IPS-20b (cell line): ENCODE results near the gene ERBIN.

Source experiments
- H3K27ac ChIP-seq: one replicate; pipeline ENCODE4 v1.5.1; 2013; ENCODE audit warnings: low read length
- H3K27me3 ChIP-seq: 2 replicates; pipeline ENCODE4 v1.6.1; 2013; ENCODE audit warnings: mild to moderate bottlenecking, low read length, inconsistent platforms; ENCODE audit not compliant: insufficient read depth
- H3K36me3 ChIP-seq: 2 replicates; pipeline ENCODE4 v1.6.1; 2013; ENCODE audit warnings: low read depth, mild to moderate bottlenecking, inconsistent platforms, low read length, moderate library complexity; ENCODE audit not compliant: insufficient read depth
- H3K4me1 ChIP-seq: 2 replicates; pipeline ENCODE4 v1.6.1; 2013; ENCODE audit warnings: mild to moderate bottlenecking, control low read depth, inconsistent platforms, low read length, moderate library complexity; ENCODE audit not compliant: insufficient read depth
- H3K4me3 ChIP-seq: 2 replicates; pipeline ENCODE4 v1.5.1; 2013; ENCODE audit warnings: mild to moderate bottlenecking, low read length, inconsistent platforms
- H3K9ac ChIP-seq: 2 replicates; pipeline ENCODE4 v1.6.1; 2013; ENCODE audit warnings: low read depth, mild to moderate bottlenecking, inconsistent platforms, low read length, moderate library complexity
- H3K9me3 ChIP-seq: 2 replicates; pipeline ENCODE4 v1.6.1; 2013; ENCODE audit warnings: mild to moderate bottlenecking, low read depth, low read length, inconsistent platforms; ENCODE audit not compliant: insufficient read depth

Gene ERBIN

GRCh38 chr5:65989158-65989557, 62.8 kb downstream of the ERBIN start:
- Histone ChIP-seq H3K36me3 (no peaks in the 10 kb centered on the region; the same call in 1 of the 2 replicates), H3K9ac (no peak overlapping the region), H3K9me3 (no peaks in the 10 kb centered on the region), H3K4me1 (peaks cover 10% of the 10 kb centered on the region; the same call in 1 of the 2 replicates), H3K27me3 (no peaks in the 10 kb centered on the region), H3K4me3 (no peak overlapping the region), H3K27ac (no peak overlapping the region)

GRCh38 chr5:65992630-65993029, 66.3 kb downstream of the ERBIN start:
- Histone ChIP-seq H3K27me3 (no peaks in the 10 kb centered on the region), H3K4me3 (peak overlapping the region; percentile 8; the same call in 1 of the 2 replicates), H3K36me3 (peaks cover 9% of the 10 kb centered on the region), H3K27ac (no peak overlapping the region), H3K4me1 (peaks cover 5% of the 10 kb centered on the region; the same call in 1 of the 2 replicates), H3K9me3 (no peaks in the 10 kb centered on the region), H3K9ac (no peak overlapping the region)

- Histone ChIP-seq H3K4me1 (peaks cover 8% of the 10 kb centered on the region; the same call in 1 of the 2 replicates), H3K9me3 (no peaks in the 10 kb centered on the region), H3K27me3 (no peaks in the 10 kb centered on the region), H3K4me3 (no peak overlapping the region), H3K36me3 (peaks cover 9% of the 10 kb centered on the region), H3K27ac (no peak overlapping the region), H3K9ac (no peak overlapping the region)
These were observed 67.9 kb downstream of the ERBIN start for GRCh38 chr5:65994117-65994786.

- Histone ChIP-seq H3K4me3 (peak overlapping the region; percentile 42; the same call in 1 of the 2 replicates), H3K27ac (peak overlapping the region; percentile 3), H3K9ac (no peak overlapping the region), H3K27me3 (no peaks in the 10 kb centered on the region), H3K9me3 (no peaks in the 10 kb centered on the region), H3K4me1 (peaks cover 12% of the 10 kb centered on the region; the same call in 1 of the 2 replicates), H3K36me3 (peaks cover 9% of the 10 kb centered on the region)
These were observed 72.8 kb downstream of the ERBIN start for GRCh38 chr5:65999061-65999723.

GRCh38 chr5:66001952-66002351, 75.6 kb downstream of the ERBIN start:
- Histone ChIP-seq H3K4me3 (no peak overlapping the region), H3K4me1 (peaks cover 12% of the 10 kb centered on the region; the same call in 1 of the 2 replicates), H3K9ac (no peak overlapping the region), H3K9me3 (no peaks in the 10 kb centered on the region), H3K27me3 (no peaks in the 10 kb centered on the region), H3K27ac (no peak overlapping the region), H3K36me3 (no peaks in the 10 kb centered on the region; the same call in 1 of the 2 replicates)

GRCh38 chr5:66002415-66002814, 76.0 kb downstream of the ERBIN start:
- Histone ChIP-seq H3K36me3 (no peaks in the 10 kb centered on the region; the same call in 1 of the 2 replicates), H3K27me3 (no peaks in the 10 kb centered on the region), H3K4me3 (no peak overlapping the region), H3K27ac (no peak overlapping the region), H3K9ac (no peak overlapping the region), H3K9me3 (no peaks in the 10 kb centered on the region), H3K4me1 (peaks cover 12% of the 10 kb centered on the region; the same call in 1 of the 2 replicates)

GRCh38 chr5:66004216-66004615, 77.8 kb downstream of the ERBIN start:
- Histone ChIP-seq H3K9ac (no peak overlapping the region), H3K27me3 (no peaks in the 10 kb centered on the region), H3K9me3 (no peaks in the 10 kb centered on the region), H3K4me3 (no peak overlapping the region), H3K4me1 (peaks cover 10% of the 10 kb centered on the region; the same call in 1 of the 2 replicates), H3K36me3 (no peaks in the 10 kb centered on the region), H3K27ac (no peak overlapping the region)

- Histone ChIP-seq H3K9ac (no peak overlapping the region), H3K36me3 (0 out of 2 replicates have a peak, but pooled peaks cover 8% of the 10 kb centered on the region), H3K27me3 (no peaks in the 10 kb centered on the region), H3K9me3 (no peaks in the 10 kb centered on the region), H3K4me1 (no peaks in the 10 kb centered on the region), H3K4me3 (no peak overlapping the region), H3K27ac (no peak overlapping the region)
These were observed 82.9 kb downstream of the ERBIN start for GRCh38 chr5:66009277-66009676.

GRCh38 chr5:66010476-66010875, 84.1 kb downstream of the ERBIN start:
- H3K27ac ChIP-seq, result no peak overlapping the region
- no peak overlapping the region for H3K9ac ChIP-seq
- peaks cover 16% of the 10 kb centered on the region for H3K36me3 ChIP-seq
- no peaks in the 10 kb centered on the region for H3K4me1 ChIP-seq
- no peaks in the 10 kb centered on the region for H3K27me3 ChIP-seq
- H3K9me3 ChIP-seq, result no peaks in the 10 kb centered on the region
- no peak overlapping the region for H3K4me3 ChIP-seq

- Histone ChIP-seq H3K4me3 (no peak overlapping the region), H3K27me3 (no peaks in the 10 kb centered on the region), H3K9ac (no peak overlapping the region), H3K27ac (no peak overlapping the region), H3K9me3 (no peaks in the 10 kb centered on the region), H3K4me1 (no peaks in the 10 kb centered on the region), H3K36me3 (peaks cover 17% of the 10 kb centered on the region)
These were observed 85.9 kb downstream of the ERBIN start for GRCh38 chr5:66012271-66012670.

GRCh38 chr5:66013397-66013796, 87.0 kb downstream of the ERBIN start:
- Histone ChIP-seq H3K9ac (no peak overlapping the region), H3K4me3 (no peak overlapping the region), H3K27ac (no peak overlapping the region), H3K27me3 (no peaks in the 10 kb centered on the region), H3K36me3 (peaks cover 17% of the 10 kb centered on the region), H3K9me3 (no peaks in the 10 kb centered on the region), H3K4me1 (no peaks in the 10 kb centered on the region)

GRCh38 chr5:66013906-66014305, 87.5 kb downstream of the ERBIN start:
- Histone ChIP-seq H3K9me3 (no peaks in the 10 kb centered on the region), H3K9ac (no peak overlapping the region), H3K27me3 (no peaks in the 10 kb centered on the region), H3K4me3 (no peak overlapping the region), H3K4me1 (no peaks in the 10 kb centered on the region), H3K36me3 (peaks cover 17% of the 10 kb centered on the region), H3K27ac (no peak overlapping the region)
